ENCODE data around the gene HPCAL1.

DNA sequence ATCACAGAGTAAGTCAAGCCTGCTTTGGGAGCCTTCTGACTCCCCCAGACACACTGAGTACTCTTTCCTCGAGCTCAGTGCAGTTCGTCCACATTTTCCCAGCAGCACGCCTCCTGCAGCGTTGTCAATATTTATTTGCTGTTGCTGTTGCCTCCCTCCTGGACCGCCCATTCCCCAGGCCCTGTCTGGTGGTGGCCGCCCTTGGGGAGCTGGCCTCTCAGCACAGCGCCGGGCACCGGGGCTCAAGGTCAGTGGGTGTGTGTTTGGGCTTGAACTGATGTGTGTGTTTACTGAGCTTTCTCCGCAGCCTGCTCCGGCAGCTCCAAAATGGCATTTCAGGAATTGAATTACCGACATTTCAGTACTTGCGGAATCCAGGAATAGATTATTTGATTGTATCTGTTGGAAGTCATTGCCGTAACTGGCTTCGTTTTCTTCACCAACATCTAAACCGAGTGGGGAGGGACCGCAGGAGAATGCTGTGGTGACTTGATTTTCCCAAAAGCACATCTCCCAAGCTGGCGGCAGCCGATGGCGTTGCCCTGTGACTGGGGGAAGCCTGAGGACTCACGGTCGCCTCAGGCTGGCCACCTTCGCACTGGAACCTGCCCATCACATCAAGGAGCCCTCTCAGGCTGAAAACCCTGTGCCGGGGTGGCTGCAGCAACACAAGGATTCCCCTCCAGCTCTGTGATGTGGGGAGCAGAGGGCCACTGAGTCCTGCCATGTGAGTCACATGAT, 66.0 kb downstream of the HPCAL1 start:
- TF ChIP-seq, protein P1, sequence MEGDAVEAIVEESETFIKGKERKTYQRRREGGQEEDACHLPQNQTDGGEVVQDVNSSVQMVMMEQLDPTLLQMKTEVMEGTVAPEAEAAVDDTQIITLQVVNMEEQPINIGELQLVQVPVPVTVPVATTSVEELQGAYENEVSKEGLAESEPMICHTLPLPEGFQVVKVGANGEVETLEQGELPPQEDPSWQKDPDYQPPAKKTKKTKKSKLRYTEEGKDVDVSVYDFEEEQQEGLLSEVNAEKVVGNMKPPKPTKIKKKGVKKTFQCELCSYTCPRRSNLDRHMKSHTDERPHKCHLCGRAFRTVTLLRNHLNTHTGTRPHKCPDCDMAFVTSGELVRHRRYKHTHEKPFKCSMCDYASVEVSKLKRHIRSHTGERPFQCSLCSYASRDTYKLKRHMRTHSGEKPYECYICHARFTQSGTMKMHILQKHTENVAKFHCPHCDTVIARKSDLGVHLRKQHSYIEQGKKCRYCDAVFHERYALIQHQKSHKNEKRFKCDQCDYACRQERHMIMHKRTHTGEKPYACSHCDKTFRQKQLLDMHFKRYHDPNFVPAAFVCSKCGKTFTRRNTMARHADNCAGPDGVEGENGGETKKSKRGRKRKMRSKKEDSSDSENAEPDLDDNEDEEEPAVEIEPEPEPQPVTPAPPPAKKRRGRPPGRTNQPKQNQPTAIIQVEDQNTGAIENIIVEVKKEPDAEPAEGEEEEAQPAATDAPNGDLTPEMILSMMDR (IDR thresholded peaks at IDR 0.05; ENCODE audit: insufficient read depth, low read depth, low read length), result no peak
- no peak for TF ChIP-seq EZH2 (IDR thresholded peaks at IDR 0.05; ENCODE audit: insufficient read depth, low read length)
